GM18951 (cell line): ENCODE measurements around the gene MAGI2.

Experiments
- POLR2A ChIP-seq: IDR thresholded peaks from 4 replicates; pipeline ENCODE4 v1.6.1; 2011; ENCODE audit warnings: mild to moderate bottlenecking; ENCODE audit not compliant: insufficient read length, insufficient read depth; ENCODE audit errors: extremely low read depth
- in situ Hi-C: fragments of 300-500 bp; cut with MboI; formaldehyde crosslinking; loops from one replicate; pipeline ENCODE4 v1.12.0; 2022; ENCODE audit warnings: low sequenced_read_pairs, mixed read lengths, inconsistent platforms; ENCODE audit not compliant: unreplicated experiment

The MAGI2 gene

DNA sequence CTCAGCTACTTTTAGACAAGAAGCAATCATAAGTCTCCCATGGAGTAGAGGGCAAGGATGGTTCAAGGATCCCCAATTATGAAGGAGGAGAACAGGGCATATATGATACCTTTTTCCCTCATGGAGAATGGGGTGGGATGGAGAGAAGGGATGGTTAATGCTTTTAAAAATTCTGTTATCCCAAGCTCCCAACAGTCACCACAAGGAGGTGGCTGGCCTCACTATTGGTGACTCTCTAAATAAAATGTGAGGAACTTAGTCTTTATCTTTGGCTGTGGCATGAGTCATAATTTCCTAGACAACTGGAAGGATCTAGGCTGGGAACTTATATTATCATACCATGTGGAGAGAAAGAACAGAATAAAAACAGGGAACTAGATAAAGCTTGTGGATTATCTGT is 1357.9 kb downstream of the MAGI2 start:
- no peak for TF ChIP-seq POLR2A

DNA sequence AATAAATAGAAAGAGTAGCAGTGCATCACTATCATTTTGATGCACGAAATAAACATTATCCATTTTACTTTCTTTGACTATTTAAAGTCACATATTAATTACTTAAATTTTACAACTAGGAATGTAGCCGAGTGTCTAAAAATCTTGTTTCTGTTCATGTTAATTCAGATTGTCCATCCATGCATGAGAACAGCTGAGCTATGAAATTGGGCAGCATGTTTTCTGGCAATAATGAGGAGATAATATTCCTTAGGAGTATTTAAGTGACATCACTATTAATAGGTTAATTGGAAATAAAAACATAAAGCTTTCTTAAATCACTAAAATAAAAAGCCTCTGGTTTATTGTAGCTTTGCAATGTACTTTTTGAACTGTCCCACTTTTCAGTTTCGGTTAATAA is 1361.1 kb downstream of the MAGI2 start:
- no peak for TF ChIP-seq POLR2A
- in situ Hi-C loops: no loop called here

More for the DNA sequence above, 1357.9 kb downstream of the MAGI2 start:
- in situ Hi-C loops: no loop called here

DNA sequence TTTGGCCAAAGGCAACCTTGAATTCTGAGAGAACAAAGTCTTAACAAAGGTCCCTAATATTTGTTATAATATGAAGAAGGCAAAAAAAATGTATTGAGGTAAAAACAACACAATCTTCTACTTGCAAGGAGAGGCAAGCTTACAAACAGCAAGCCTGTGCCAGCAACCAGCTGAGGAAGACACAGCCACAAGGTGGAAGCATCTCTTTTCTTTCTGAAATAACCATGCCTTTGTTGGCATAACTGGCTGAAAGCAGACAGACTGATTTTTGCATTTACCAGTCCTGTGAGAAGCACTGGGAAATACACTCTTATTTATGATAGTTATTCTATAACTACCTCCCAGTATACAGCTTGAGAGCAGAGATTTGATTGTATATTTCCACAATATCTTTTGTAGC is 1362.9 kb downstream of the MAGI2 start:
- no peak for TF ChIP-seq POLR2A
- in situ Hi-C loops: no loop called here

DNA sequence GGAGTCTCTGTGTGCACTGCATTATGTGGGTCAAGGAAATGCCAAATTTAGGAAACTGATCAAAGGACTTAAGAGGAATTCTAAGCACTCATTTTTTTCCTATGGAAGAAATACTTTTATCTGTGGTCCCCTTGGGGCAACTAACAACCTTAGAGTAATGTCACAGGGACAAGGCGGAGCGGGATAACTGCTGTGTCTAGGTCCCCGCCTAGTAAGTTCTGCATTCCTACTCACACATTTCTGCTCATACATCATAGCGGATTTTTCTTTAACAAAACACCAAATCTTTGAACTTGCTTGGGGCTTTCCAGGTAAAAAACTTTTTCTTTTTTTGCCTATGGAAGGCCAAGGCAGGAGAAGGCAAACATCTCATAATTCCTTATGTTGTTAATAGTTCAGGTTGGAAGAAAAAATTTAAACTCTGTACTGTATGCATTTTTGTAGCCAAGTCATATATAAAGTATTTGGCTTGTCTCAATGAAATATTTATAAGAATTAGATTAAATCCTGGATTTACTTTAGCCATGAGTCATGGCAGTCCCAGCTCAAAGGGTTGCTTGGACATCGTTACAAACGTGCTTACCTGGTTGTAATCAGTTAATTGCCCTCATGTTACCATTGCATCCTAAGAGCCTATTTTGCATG is 1369.9 kb downstream of the MAGI2 start:
- in situ Hi-C loops: no loop called here

DNA sequence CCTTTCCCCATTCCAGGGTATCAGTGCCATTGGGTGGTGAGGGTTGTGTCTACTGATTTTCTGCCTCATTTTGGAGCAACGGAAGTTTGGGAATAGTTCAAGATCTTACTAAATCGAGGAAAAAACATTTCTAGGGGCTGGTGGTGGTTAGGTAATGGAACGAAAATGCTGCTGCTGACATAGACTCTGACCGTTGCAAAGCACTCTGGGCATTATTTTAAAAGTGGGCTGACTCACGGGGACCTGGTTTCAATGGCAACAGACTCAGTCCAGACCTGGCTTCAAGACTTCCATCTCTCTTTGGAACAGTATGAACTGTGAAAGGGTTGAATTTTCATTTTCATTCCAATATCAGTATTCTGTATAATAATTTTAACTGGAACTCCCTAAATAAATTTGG is 1370.9 kb downstream of the MAGI2 start:
- no peak for TF ChIP-seq POLR2A
- in situ Hi-C loops: no loop called here

More for the DNA sequence above, 1369.9 kb downstream of the MAGI2 start:
- no peak for TF ChIP-seq POLR2A

DNA sequence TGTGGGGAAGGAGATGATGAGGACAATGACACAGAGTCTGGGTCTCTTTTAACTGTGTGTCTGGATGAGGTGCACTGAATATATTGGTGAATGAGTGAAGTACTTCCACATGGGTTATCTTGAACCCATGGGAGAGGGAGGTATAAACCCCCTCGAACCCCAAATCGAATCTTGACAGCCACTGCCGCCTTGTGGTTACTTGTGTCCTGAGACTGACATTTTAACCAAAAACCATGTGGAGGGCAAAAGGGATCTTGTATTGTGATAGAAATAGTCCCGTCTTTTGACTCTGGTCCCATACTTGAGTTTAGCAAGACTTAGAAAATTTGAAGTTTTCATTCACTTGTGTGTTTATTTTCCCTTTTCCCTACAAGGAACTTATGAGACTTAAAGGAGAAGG is 1371.6 kb downstream of the MAGI2 start:
- in situ Hi-C loops: no loop called here

DNA sequence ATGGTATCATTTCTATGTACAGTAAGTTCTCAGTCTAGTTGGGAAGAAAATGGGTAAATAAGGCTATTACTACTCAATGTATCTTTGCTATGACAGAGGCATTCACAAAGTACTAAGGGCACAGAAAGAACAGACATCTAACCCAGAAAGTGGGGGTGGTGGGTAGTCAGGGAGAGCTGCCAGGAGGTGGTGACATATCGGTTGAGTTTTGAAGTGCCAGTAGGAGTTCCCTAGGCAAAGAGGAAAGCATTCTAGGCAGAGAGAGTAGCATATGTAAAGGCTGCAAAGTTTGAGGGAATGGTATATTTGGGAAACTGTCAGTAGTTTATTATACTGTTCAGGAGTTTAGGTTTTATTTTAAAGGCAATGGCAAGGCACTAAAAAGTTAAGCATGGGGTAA is 1372.1 kb downstream of the MAGI2 start:
- TF ChIP-seq POLR2A: no peak
- in situ Hi-C loops: no loop called here

More for the DNA sequence above, 1371.6 kb downstream of the MAGI2 start:
- TF ChIP-seq POLR2A: no peak

DNA sequence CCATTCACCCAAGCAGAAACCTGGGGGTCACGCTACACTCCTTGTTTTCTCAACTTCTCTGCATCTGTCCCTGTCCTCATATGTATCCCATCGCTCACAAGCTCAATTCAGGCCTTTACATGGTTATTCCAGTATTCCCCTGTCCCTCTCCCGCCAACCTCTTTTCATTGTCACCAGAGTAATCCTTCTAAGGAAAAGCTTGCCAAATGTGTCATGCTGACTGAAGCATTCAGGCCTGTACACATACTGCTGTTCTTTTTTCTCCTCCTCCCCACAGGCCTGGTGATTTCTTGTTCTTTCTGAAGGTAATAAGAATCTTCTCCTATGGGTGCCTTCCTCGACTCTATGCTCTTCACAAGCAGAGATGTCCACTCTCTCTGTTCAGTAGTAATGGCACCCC is 1372.7 kb downstream of the MAGI2 start:
- no peak for TF ChIP-seq POLR2A
- in situ Hi-C loops: no loop called here

DNA sequence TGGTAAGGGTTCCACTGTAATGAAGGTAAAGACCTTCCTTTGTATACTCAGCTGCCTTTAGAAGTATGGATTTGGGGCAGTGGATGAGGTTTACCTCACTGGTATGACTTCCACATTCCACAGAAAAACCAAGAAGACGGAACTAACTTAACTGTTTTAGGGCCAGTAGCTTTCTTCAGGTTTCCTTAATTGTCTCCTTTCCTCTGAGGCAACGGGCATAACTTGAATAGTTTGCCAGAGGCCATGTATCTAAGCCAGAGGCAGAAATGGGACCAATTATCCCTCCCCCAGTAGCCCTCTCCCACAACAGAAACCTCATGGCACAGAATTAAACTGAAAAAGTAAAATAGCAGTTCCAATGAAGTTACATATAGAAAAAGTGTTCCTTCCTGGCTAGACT is 1373.2 kb downstream of the MAGI2 start:
- no peak for TF ChIP-seq POLR2A
- in situ Hi-C loops: no loop called here

DNA sequence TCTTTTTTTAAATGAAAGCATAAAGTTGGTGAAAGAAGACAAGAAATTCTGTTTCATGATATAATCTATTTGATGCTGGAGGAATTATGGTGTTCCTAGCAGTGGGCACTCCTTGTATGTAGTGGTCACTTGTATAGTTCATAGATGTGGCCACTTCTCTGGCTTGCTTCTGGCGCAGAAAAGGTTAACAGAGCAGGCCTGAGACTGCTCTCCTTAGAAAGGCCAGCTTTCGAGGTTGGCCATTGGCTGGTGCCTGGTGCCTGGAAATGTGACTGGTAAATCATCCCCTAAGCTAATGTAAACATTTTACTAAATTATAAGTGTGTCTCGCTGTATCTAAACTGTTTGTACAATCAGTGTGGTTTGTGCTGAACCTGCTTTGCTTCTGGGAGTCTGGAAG is 1378.8 kb downstream of the MAGI2 start:
- in situ Hi-C loops: no loop called here
- TF ChIP-seq POLR2A: no peak

DNA sequence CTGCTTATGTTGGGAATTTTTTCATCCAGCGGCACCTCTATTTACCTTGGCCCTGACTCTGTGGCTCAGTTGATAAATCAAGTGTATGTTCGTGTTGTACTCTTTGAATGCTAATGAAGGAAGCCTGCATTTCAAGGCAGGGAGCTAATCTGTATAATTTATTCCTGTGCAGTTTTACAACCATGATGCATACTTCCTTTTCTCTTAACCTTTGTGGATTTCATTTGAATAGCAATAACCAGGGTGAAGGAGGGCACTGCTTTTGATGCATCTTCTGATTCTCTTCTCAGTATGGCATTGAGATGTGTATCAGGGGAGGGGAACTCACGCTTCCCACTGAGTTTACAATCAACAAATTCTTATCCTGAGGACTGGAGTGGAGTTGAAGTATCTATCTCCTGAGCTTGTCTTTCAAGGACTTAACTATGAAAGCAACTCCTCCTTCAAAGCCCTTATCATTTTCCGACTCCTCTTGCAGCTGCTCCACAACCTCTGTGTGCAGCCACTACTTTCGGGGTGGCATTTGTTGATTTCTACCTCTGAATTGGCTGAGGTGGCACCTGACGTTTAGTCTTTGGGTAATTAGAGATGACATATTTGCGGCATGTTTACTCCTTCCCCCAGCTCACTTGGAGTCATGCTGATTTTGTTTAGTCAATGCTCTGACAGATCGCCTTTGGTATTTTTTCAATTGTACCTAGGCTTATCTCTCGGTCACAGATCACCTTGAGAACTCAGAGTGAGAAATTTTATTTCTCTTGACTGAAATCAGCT is 1379.7 kb downstream of the MAGI2 start:
- TF ChIP-seq POLR2A: no peak
- in situ Hi-C loops: no loop called here

DNA sequence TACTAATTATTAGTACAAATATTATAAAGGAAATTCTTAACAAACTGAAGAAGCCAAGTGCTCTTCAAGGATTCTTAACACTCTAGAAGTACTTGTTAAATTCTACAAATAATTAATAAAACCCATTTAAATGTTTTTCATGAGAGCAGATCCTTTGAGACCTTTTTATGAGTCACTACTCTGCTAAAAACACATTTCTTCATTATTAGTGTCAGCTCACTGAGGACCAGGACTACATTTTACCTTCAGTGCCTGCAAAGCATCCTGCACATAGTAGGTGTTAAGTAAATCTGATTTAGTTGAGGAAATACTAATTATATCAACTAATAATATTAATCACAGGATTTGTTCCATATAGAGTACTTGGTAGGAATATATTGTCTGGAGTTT is 1381.3 kb downstream of the MAGI2 start:
- in situ Hi-C loops: no loop called here
- TF ChIP-seq POLR2A: no peak

DNA sequence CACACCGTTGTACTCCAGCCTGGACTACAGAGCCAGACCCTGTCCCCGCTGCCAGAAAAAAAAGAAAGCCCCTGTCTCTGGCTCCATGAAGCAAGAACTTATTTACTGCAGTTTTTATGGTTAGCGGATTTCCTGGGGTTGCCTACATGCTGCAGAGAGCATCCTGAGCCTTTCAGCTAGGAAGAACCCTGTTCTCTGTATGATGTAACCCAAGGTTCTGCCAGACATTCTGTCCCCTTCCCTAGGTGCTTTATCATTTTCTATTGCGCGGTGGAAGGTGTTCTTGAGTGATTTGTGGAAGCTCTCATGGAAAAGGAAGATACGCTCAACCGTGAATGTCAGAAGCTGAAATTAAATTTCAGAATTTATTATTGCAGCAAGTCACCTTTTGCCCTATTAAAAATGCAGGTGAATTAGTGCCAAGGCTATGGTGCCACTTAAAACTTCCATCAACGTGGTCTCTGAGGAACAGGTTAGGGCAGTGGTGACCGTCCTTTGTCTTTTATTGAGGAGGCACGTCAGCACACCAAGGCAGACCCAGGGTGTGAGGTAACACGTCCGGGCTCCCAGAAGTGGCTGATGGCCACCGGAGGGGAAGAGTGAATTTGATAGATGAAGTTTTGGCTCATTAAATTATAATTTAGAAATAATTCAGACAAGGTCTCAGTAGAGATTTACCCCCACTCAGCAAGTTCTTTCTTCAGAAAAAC is 1381.8 kb downstream of the MAGI2 start:
- in situ Hi-C loops: no loop called here

DNA sequence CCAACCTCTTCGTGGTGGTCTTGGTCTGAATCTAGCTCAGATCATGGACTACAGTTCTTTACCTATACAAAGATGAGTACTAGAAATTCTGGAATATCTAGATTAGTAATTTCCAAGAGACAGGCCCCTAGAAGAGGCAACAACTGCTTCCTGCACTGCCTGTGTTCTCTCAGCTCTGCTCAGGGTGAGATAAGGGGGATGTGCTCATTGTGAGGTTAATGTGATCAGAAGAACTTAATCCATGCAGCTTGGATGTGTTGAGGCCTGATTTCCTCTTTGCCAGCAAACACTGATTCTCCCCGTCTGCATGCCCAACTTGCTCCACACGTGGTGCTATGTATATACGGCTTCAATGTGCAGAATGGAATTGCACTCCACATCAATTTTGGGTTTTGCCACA is 1386.9 kb downstream of the MAGI2 start:
- in situ Hi-C loops: no loop called here
- no peak for TF ChIP-seq POLR2A

More for the DNA sequence above, 1381.8 kb downstream of the MAGI2 start:
- TF ChIP-seq POLR2A: no peak
